Stimulated activated CD4-positive, alpha-beta T cell treated with anti-CD3 and anti-CD28 coated beads, Interleukin-12 subunit alpha, Interleukin-12 subunit beta, amount 100 ng/mL, for 4 hours (primary cell): ENCODE data around the gene CPEB1.
"Not testable (repeated sequence)": the region's sequence is repeated elsewhere in the genome, so short reads cannot be mapped to it uniquely, and the experiment has no call there.

ENCODE experiments used
- DNase-seq: peaks from one replicate; pipeline ENCODE4 v3.0.0-alpha.2; 2020

CPEB1 gene

DNA sequence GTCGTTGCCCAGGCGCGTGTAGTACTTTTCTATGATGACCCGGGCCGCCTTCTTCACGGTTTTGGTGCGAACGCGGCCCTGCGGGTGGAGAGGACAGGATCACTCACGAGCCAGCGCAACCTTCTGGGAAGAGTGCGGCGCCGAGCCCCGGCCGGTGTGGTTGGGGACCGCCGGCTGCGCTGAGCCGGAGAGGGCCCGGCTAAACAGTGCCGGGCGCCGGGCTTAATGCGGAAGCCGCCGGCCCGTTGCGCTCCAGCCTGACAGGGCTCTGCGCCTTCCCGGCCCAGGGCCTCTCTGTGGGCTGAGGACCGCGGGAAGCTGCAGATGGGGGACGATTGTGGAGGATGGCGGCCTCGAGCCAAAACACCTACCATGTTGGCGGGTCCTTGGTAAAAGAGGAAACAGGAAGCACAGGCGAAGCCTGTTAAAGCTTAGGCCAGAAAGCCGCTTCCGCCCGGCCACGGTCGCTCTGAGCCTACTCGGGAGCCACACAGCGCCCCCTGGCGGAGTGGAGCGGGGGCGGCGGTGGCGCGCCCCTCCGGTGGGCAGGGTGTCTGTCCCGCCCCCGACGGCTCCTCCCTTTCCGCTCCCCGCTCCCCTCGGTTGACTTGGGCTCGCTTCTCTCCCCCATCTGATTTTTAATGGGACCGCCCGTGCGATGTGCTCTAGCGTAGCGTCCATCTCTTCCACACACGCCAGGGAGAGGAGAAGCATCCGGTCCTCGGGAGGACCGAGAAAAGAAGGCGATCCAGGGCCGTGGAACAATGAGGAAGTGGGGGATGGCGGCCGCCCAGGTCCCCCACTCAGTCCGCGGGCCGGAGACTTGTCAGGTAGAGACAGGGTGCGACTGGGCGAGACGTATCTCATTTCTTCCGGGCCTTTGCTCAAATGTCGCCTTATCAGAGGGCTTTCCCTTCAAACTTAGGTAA, 106.8 kb downstream of the CPEB1 start, which contains the start of gene RPS17:
TSS of gene RPS17 (minus strand) at position 403 of the 929 bp plus-strand sequence. CDS start at position 374, 29 bp downstream.
- peak; percentile 99 for DNase-seq

DNA sequence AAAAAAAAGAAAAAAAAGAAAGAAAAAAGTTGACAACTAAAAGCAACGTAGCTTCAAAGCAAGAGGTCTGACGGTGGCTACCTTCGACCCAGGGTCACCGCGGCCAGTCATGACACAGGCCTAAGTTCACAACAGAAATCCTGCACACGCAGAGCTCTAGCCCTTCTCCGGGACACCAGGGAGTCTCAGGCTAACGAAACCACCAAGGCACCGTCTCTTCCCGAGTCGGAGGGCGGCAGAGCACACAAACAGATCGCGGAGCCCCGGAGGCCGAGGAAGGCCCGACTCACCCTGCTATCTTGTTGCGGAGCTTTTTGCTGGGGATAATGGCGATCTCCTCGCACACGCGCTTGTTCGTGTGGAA, 107.5 kb downstream of the CPEB1 start:
- DNase-seq, result no peak

DNA sequence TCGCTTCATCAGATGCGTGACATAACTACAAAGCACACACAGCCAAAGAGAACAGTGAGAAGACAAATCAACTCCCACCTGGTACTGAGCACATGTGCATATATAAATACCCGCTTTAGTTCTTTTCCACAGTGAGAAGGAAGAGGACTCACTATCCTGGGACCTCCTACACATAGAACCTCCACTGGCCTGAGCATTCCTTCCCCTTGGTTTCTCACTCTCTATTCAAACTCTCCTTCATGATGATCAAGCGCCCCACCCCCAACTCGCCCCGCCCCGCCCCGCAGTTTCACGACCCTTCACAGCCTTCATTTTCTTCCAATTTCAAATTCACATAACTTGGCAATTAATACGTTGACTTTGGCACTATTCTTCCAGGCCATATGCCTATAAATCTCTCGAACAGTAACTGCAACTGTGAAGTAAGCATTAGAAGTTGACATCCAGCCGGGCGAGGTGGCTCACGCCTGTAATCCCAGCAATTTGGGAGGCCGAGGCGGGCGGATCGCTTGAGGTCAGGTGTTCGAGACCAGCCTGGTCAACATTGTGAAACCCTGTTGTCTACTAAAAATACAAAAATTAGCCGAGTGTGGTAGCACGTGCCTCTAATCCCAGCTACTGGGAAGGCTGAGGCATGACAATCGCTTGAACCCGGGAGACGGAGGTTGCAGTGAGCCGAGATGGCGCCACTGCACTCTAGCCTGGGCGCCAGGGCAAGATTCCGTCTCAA, 108.0 kb downstream of the CPEB1 start:
- DNase-seq, result peak; percentile 38

DNA sequence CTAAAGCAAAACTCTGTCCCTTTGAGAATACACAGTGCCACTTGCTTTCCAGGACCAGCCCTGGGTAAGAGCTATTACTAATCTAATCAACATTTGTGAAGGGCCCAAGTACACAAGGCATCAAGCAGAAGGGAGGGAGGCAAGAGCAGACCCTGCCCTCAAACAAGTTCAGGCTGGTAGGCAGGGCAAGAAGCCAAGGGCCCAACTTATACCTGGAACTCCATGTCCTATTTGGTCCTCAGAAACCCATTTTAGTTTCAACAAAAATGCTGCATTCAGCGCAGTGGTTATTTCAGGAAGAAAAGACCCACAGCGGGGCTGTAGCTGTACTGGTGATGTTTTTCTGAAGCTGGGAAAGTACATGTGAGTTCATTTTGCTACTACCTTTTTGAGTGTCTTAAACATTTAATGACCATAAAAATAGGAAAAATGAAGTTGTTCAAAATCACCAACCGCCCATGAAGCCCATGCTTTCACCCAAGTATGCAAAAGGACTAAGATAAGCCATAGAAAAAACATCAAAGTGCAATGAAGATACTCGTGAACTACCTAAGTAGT, 109.7 kb downstream of the CPEB1 start:
- DNase-seq, result no peak

DNA sequence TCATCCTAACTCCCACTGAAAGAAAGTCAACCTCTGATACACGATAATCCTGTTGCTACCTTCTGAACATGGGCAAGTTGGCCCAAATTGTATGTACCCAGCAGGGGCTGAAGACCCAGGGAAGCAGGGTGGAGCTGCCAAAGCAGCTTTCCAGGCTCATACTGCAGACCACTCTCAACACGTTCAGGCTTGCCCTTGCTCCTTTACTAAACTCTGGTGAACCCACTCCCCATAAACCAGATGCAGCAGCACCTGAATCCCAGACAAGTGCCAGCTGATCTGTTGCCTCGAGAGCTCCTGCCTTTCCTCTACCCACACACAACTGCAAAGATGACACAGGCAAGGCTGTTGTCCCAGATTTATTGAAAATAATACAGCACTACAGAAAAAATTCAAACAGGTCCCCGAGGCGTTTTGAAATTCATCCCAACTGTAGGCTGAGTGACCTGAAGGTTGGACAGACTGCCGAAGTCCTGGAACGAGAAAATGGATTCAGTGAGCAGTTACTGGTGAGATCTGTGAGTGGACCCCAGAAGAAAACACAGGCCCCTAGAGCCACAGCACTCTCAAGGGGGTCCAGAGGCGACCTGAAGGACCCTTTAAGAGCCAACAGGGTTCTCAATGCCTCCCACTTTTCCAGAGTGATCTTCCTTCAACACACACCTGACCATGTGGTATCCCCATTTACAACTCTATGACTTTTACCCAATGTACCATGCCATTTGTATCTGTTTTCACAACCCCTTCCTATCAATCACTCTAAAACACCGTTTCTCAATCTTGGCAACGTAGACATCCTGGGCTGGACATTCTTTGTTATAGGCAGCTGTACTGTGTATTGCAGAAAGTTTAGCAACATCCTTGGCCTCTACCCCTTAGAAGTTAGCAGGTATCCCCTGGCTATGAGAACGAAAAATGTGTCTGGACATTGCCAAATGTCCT, 110.5 kb downstream of the CPEB1 start:
- no peak for DNase-seq

DNA sequence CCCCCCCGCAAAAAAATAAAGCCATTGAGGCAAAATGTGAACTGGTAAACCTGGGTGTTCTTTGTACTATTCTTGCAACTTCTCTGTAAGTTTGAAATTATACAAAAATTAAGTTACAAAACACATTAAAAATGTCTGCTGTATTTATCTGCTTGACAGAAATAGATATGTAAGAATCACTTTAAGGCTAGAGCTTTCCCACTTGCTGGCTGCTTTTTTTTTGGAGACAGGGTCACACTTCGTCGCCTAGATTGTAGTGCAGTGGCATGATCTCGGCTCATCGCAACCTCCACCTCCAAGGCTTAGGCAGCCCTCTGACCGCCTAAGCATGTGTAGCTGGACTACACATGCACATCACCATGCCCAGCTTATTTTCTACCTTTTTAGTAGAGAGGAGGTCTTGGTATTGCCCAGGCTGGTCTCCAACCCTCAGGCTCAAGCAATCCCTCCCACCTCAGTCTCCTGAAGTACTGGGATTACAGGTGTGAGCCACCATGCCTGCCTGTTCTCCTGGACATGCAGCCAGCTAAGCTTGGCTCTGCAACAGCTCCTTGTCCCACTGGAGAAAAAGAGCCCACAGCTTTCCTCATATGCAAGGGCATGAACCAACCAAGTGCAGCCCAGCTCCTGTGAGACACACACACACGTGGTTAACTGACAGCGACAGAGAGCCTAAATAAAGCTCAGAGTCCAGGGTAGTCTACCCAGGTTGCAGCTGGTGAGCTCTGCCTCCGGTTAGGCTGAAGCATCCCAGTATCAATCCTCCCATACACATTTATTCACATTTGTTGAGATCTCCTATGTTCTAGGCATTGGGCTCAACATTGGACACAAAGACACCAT, 111.4 kb downstream of the CPEB1 start:
- DNase-seq, result no peak

DNA sequence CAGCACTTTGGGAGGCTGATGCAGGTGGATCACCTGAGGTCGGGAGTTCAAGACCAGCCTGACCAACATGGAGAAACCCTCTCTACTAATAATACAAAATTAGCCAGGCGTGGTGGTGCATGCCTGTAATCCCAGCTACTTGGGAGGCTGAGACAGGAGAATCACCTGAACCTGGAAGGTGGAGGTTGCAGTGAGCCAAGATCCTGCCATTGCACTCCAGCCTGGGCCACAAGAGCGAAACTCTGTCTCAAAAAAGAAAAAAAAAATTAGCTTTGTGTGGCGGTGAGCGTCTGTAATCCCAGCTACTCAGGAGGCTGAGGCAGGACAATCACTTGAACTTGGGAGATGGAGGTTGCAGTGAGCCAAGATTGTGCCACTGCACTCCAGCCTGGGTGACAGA, 112.0 kb downstream of the CPEB1 start:
- not testable (repeated sequence) for DNase-seq

DNA sequence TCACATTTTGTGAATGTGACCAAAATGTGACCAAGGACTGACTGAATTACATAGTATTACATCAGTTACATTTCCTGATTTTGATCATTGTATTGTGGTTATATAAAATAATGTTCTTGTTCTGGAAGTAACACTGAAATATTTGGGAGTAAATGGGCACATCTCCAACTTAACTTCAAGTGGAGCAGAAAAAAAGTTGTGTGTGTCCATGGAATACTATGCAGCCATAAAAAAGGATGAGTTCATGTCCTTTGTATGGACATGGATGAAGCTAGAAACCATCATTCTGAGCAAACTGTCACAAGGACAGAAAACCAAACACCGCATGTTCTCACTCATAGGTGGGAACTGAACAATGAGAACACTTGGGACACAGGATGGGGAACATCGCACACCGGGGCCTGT, 112.7 kb downstream of the CPEB1 start:
- DNase-seq, result not testable (repeated sequence)

DNA sequence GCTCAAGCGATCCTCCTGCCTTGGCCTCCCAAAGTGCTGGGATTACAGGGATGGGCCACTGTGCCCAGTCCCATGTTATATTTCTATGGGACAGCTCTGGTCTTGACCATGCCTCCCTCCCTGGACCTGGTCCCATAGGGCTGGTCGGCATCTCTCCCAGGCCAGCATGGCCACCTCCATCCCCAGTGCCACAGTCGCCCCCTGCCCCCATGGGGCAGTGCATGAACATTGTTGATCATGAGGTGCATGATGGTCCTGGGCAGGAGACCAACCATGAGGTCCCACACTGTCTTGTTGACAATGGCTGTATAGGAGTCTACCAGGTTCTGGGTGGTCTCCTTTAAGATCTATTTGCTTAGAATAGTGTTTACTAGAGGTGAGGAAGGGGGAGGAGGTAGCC, 113.4 kb downstream of the CPEB1 start:
- DNase-seq, result no peak

DNA sequence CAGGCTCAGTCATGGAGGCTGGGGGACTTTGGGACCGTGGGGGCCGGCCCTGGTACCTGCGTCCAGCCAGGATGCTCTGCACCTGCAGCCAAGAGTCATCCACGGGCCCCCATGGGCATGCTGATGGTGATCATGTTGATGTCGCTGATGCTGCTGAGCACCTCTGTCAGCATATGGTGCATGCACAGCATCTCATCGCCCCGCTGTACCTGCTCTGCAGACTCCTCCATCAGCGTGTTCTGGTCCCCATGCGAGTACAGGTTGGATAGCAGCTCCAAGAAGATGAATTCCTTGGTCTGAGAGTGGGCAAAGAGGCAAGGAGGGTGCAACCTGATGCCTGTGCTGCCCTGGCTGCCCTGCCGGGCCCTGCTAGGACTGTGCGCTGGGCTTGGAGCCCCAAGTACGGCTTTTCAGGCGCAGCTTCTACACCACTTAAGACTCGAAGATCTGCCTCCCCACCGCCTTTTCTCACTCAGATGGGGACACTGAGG, 114.1 kb downstream of the CPEB1 start:
- no peak for DNase-seq

DNA sequence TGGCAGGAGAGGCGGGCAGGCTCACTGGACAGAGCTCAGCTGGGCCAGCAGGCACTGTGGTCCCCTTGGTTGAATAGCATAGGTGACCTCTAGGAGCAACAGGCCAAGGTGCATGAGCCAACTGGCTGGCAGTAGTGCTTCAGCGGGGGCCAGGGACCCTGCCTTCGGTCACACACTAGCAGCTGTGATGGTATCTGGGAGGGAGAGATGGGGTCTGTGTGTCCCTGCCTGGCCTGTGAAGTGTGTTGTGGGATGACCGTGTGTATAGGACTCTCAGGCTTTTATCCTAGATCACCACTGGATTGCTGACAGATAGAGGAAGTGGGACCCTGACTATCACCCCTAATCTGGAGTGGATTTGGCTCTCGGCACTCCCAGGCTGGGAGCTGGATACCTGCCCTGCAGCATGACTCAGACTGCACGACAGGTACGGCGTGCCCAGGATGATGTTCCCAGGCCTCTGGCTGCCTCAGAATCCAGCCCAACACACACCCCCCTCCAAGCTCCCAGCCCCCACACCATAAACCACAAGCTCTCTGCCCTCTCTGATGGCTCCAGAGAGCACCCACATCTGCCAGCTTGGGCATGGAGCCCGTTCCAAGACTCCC, 114.7 kb downstream of the CPEB1 start:
- DNase-seq, result no peak

DNA sequence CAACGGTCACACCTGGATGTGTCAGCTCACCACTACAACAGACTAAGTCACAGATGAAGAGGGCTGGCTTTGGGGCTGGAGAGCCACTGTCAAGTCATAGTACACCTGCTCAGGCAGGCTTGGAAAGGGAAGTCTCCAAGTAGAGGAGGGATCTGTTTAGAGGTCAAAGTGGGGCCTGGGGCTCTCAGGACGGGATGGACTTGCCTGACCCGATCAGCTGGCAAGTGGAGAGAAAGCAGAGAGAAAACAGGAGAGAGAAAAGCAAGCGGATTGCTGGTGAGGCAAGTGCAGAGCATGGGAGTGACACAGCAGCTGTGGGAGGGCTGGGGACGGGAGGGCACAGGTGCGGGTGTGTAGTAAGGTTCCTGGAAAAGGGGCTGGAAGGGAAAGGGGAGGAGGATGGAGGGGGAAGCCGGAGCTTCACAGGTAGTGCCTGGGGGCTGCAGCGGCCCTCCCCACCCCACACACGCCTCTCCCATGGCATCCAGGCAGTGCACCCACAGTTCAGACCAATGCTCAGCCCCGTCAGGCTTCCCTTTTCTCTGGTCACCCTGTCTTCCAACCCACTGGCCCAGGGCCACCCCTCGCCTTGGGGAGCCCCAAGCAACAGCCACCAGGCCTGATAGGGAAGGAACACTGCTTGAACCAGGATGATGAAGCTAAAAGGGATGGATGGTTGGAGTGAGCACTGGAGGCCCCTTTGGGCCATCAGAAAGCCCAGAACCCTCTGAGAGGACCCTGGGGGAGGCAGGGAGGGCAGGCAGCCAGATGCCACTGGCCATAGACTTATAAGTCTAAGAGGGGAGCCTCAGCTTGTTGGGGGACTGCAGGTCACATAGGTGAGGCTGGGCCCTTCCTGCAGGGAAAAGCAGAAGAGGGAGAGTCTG, 115.4 kb downstream of the CPEB1 start:
- DNase-seq, result no peak

DNA sequence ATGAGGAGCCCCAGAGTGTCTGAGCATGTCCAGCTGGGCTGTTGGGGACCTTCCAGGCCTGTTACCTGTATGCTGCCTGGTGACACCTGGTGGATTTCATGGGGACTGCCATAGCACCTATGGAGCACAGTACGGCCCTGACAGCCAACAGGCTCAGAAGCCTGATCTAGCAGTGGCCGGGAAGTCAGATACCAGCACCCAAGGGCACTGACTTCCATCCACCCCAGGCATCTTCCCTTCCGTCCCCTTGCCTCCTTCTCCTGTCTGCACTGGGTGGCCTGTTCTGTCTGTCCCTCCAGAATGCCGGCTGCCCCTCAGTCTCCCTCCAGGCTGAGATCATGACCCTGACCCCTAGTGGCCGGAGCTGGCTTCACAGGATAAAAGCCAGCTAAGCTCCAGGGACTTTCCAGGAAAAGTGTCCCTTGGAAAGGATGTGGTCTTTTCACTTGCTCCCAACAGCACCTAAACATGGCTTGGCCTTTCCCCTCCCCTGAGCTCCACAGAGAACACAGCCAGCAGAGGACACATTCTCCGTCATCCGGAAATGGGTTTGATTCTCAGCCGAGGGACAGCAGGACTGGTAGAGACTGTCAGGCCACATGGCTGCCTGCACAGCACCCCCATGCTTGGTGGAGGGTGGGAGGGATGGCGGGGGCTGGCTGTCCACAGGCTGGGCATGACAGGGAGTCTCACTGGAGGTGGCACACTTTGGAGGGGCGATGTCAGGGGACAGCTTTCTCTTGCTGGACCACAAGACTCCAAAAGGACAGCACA, 116.4 kb downstream of the CPEB1 start:
- peak; percentile 59 for DNase-seq

DNA sequence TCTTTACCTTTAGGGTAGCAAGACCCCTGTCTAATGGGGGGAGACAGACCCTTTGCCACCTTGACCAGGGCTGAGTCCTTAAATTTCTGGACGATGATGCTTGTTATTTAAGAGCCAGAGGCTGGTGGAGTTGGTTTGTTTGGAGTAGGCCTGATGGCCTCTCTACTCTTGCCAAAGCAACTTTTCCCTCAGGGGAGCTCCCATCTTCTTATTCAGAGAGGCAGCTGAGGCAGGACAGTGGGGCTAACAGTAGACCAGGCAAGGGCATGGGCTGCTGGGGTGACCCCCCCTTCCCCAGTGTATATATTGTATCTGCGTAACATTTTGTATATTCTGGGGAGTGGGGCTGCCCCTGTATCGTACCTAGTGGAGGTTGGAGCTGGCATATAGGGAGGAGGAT, 117.2 kb downstream of the CPEB1 start:
- DNase-seq, result no peak

DNA sequence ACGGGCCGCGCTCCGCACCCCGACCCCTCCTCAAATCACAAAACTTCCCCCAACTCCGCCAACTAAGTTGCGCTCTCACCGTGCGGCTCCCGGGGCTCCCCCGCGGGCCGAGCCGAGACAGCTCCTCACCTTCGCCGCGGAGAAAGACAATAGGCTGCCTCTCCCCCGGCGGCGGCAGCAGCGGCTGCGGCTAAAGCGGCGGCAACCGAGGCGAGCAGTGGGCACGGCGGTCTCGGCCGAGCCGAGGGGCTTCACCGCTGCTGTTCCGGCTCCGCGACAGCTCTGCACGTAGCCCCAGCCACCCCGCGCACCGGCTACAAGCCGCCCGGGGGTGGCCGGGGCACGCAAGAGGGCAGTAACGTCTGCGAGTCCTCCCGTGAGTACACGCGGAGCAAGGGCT, 133.6 kb downstream of the CPEB1 start:
- not testable (repeated sequence) for DNase-seq

DNA sequence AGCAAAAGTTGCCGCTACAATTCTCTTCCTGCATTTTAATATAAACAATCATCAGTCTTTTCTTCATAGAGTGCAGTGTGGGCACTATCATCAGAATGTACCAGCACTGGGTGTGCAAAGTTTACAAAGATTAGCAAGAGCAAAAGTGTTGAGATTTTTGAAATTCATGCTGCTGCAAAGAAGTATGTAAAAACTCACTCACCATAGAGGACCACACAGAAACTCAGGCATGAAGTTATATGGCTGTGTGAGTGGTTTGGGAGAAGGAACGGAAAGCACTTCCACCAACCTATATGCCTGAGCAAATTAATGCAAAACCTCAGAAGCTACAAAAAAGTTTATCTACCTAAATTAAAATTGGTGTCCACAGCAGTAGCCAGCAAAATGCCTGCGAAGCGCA, 139.5 kb downstream of the CPEB1 start:
- DNase-seq, result not testable (repeated sequence)

DNA sequence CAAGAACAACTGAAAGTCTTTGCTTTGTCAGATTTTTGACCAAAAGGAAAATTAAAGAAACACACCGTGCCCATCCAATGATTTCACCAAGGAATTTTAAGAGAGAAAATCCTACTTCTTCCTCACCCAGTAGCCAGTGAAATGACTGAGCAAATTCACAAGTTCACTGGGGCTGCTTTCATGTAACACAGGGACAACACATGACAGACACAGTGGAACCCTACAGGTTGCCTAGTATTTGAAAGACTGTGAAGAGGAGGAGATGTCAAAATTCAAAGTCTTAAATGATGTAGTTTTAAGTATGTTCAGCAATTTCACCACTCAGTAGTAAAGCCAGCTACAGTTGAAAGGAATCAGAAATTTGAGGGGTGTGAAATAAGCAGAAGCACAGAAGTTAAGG, 140.1 kb downstream of the CPEB1 start:
- not testable (repeated sequence) for DNase-seq

DNA sequence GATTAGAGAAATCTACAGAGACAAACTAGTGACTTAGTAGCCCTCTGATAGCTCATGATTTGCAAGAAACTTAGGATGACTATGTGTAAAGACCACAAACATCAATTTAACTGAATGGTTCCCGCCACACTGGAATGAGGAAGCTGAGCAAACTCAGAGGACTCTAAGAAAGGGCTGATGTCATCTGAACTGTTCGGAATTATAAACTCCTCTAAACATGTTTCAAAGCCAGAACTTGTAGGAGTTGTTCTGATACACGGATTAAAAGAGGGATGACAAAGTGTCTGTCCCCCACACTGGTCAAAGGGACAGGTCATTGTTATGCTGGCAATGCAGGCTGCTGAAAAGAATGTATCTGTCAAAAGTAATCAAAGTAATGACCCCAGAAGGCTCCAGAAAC, 141.3 kb downstream of the CPEB1 start:
- not testable (repeated sequence) for DNase-seq

DNA sequence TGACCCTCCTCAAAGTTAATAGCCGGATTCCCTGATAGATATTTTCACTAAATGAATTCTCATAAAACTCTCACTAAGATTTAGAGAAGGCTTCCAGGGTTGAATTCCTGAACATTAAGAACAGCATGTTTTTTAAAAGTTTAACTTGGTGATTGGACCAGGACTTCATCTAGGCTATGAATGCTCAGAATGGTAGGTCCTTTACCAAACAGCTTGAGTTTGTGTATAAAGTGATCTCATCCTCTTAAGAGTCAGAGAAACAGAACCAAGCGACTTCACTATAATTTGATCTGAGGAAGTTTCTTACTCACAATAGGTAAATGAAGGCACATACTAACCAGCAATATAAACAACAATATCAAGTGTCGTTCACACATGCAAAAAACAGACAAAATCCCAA, 143.1 kb downstream of the CPEB1 start:
- DNase-seq, result not testable (repeated sequence)
